GM19468 (cell line): ENCODE measurements around the gene PLA2G3.
"Not testable (repeated sequence)": the region's sequence is repeated elsewhere in the genome, so short reads cannot be mapped to it uniquely, and the experiment has no call there.

Source experiments
- ATAC-seq: cut with Tn5 transposase; IDR thresholded peaks from one replicate; pipeline ENCODE4 v1.9.1; 2021; ENCODE audit warnings: mild to moderate bottlenecking, moderate library complexity, moderate number of reproducible peaks; ENCODE audit not compliant: unreplicated experiment; ENCODE audit errors: extremely low read depth

Gene PLA2G3

DNA sequence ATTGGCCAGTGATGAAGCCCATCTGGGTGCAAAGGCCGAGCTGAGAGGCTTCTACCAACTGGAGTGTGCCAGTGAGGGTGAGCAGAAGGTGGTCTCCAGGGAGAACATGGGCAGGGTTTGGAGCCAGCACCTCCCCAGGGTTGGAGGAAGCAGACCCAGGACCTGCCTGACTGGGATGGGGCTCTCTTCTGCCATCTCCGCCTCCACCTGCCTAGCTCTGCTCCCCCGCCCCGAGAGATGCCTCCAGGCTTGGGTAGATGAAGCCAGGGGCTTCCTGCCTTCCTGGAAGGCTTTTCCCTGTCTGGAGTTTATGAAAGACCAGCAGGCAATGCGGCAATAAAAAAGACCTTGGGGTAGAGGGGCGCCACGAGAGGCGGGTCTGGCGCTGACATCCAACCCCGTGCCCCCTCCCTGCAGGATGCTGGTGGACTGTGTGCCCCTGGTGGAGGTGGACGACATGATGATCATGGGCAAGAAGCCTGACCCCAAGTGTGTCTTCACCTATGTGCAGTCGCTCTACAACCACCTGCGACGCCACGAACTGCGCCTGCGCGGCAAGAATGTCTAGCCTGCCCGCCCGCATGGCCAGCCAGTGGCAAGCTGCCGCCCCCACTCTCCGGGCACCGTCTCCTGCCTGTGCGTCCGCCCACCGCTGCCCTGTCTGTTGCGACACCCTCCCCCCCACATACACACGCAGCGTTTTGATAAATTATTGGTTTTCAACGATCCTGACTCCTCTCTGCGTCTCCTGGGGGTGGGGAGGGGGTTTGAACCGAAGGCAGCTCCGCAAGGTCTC lies 36.2 kb downstream of the PLA2G3 start:
- ATAC-seq: no peak

DNA sequence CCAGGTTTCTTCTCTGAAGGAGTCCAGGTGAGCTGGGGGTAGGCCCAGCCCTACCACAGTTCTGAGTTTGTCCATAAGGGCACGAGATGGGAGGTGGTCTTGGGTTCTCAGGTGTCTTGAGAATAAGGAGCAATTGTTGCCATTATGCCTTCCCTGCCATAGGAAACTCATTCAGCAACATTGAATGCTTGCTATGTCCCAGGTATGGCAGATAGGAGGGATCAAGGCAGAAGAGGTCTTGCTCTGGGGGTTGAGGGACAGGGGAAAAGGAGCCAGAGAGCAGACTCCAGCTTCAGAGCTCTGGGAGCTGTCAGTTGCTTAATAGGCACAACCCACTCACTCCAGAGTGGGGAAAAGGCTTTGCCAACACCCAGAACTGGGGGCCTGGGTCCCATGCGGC lies 37.2 kb downstream of the PLA2G3 start:
- ATAC-seq: no peak

DNA sequence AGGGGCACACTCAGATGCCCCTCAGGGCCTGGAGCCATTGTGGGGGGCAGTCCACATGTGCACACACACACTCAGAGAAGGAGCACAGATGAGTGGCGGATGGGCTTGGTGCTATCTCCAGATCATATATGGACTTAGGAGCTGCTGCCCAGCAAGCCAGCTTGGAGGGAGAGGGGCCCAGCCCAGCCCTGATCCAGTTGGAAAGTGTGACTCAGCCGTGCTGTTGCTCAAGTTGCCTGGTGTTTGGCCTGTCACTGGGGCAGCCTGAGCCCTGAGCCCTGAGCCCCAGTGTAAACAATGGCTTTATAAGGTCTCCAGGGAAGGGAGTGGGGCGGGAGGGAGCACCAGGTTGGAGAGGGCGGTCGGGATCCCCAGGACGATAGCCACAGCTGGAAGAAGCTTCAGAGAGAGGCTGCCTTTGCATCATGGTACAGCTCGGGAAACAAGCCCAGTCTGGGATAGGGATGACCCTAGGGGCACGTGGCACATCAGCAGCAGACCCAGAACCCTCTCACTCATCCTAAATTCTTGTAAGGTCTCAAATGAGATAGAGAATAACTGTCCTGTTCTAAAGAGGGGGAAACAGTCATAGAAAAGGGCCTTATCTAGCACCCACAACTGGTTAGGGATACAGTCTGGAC lies 37.7 kb downstream of the PLA2G3 start:
- ATAC-seq: no peak

DNA sequence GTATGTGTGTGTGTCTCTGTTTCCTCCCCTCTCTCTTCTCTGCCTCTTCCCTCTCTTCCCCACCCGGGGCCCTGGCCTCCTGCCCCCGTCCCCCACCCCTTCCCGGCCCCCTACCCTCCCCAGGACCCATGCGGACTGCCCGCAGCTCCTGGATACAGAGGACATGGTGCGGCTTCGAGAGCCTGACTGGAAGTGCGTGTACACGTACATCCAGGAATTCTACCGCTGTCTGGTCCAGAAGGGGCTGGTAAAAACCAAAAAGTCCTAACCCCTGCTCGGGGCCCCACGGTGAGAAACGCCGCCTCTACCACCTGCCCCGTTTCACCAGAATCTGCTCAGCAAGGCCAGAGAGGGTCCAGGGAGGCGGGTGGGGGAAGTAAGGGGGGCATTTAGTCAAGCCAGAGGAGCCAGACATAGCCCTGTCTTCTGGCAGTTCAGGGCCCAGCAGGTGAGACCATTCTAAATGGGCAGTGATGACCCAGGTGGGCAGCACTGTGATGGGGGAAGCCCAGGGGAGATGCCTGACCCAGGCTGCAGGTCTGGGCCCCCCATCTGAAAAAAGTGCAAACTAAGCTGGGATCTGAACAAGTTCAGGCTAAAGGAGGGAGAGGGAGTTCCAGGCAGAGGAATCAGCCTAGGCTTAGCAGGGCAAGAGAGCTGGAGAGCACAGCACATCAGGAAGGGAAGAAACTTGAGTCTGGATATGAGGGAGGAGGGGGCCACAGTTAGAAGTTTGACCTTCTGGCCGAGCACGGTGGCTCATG lies 39.4 kb downstream of the PLA2G3 start:
- ATAC-seq: no peak

DNA sequence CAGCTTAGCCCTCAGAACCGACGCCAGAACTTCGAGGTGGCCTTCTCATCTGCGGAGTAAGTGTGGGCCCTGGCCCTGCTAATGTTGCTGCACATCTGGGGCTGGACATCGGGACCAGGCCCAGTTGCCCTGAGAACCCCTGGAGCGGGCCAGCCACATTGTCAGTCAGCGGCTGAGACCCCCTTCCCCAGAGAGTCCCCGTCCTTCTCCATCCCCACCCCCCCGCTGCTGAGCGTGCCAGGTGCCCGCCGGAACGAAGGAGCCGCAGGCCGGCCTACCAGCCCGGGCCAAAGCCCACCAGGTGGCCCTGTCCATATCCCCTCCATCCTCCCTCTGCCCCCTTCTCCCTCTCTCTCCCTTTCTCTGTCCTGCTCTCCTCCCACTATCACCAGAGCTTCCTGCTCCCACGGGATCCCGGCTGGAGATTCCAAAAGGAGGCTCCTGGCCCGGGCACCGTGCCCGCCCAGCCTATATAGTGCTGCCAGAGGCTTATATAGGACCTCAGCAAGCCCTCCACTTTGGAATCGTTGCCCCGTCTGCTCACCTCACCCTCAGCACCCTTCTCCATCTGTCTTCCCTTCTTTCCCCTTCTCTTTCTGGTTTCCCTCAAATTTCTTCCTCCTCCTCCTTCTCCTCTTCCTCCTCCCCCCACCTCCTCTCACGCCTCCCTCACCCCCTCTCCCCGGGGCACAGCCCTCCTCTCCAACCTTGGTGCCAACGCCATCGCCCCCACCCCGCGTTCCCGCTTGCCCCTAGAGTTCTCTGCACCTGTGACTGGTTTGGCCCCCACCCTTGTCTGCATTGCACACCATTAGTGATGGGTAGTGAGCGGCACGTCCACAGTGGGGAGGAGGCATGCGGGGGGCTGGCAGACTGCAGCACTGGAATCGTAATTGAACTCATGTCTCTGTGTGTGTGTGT lies 40.2 kb downstream of the PLA2G3 start:
- ATAC-seq: no peak

DNA sequence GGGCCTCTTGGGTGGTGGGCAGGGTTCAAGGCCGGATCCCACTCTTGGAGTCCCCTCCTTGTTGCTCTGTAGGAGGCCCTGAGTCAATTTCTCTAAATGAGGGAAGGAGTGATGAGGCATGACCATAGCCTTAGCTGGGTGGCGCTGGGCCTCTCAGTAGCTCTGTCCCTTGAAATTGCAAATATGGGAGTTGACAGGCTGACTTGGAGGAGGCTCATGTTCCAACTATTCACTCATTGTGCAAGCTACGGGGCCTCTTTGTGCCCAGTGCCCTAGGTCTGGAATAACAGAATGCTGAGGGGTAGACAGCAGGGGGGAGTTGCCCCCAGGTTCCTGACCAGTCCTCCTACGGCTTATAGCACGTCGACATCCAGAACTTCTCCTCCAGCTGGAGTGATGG lies 40.9 kb downstream of the PLA2G3 start:
- ATAC-seq: no peak

DNA sequence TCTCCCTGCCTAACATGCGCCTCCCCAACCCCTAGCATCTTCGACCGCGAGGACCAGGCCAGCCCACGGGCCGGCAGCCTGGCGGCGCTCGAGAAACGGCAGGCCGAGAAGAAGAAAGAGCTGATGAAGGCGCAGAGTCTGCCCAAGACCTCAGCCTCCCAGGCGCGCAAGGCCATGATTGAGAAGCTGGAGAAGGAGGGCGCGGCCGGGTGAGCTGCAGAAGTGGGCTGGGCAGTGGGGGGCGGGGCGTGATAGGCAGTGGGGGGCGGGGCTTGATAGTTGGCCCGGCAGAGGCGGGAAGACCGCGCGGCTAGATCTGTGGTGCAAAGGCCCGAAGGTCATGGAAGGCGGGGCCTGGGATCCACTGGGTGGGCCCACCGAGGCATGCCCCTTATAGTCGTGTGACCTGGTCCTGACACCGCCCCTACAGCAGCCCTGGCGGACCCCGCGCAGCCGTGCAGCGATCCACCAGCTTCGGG lies 41.6 kb downstream of the PLA2G3 start:
- no peak for ATAC-seq

DNA sequence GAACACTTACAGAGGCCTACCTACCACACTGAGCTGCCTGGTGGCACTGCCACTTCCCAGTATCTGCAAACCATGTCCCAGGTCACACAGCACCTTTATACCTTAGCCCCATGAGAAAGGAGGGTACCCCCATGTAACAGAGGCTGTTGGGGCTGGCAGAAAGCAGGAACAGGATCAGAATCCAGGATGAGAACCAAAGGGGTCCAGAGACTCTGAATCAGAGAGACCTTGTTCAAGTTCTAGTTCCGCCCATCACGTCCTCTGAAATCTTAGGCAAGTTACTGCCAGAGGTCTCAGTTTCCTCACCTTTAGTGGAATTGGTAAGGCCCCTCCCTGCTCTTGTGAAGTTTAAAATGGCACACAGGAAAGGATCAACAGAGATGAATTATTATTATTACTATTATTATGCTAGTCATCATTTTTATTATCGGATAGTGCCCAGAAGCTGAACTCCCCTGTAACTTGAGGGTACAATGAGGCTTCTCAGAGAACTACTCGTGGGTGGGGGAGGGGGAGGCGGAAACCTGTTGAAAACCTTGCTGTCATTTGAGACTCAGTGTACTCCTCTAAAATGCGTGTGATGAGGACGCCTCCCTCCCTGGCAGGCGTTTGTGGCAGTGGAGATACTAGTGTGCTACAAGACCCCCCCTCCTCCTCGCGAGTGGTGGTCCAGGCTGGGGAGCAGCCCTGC lies 42.2 kb downstream of the PLA2G3 start:
- ATAC-seq: no peak

DNA sequence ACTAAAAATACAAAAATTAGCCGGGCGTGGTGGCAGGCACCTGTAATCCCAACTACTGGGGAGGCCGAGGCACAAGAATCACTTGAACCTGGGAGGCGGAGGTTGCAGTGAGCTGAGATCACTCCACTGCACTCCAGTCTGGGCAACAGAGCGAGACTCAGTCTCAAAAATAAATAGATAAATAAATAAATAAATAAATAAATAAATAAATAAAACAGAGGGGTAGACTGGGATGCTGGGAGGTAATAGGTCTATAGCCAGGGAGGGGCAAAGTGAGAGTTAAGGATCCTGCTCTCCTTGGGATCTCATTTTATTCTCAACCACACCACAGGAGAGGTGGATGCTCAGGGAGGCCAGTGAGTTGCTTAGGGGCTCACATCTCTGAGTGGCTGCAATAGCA lies 42.8 kb downstream of the PLA2G3 start:
- not testable (repeated sequence) for ATAC-seq

DNA sequence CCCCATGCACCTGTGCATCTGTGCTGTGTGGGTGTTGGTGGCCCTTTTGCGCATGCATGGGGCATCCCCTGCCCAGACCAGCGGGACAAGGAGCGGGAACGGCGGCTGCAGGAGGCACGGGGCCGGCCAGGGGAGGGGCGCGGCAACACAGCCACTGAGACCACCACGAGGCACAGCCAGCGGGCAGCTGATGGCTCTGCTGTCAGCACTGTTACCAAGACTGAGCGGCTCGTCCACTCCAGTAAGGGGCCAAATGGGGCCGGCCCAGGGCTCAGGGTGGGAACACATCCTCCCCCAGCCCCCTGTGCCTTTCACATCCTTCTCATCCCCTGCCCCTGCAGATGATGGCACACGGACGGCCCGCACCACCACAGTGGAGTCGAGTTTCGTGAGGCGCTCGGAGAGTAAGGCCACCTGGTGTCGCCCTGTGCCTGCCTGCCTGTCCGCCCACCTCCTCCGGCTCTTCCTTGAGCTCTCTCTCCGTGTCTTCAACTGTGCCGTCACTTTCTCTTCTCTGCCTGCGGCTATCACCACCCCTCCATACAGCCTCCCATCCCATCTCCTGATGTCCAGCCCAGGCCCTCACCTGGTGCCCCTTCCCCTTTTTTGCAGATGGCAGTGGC lies 43.5 kb downstream of the PLA2G3 start:
- ATAC-seq: no peak

DNA sequence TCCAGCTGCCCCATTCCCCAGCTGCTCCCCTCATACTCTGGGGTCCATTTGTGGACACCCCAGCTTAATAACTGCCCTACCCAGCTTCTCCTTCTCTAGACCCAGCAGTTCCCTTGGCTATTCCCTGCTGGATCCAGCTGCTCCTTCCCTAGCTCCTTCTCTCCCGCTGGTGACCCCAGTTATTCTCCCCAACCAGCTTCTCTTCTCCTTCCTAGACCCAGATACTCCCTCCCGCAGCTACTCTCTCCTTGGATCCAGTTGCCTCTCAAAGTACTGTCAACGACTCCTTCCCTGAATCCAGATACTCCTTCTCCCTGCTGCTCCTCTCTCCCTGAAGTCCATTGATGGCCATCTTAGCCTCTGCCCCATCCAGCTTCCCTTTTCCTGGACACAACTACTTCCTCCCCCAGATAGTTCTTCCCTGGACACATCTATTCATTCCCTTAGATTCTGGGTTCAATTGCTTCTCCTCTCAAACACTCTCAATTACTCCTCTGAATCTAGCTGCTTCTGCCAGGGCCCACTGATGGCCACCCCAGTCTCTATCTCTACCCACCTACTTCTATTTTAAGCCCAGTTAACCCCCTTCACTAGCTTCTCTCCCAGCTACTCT lies 44.6 kb downstream of the PLA2G3 start:
- no peak for ATAC-seq

DNA sequence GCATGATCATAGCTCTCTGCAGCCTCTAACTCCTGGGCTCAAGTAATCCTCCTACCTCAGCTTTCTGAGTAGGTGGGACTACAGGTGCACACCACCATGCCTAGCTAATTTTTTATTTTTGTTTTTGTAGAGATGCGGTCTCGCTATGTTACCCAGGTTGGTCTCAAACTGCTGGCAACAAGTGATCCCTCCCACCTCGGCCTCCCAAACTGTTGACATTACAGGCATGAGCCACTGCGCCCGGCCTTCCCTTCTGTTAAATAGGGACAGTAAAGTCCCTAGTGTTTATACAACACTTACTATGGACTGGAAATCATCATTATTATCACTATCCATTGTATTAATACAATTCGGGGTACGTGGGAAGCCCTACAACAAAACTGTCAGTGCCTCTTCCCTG lies 45.6 kb downstream of the PLA2G3 start:
- ATAC-seq: no peak

DNA sequence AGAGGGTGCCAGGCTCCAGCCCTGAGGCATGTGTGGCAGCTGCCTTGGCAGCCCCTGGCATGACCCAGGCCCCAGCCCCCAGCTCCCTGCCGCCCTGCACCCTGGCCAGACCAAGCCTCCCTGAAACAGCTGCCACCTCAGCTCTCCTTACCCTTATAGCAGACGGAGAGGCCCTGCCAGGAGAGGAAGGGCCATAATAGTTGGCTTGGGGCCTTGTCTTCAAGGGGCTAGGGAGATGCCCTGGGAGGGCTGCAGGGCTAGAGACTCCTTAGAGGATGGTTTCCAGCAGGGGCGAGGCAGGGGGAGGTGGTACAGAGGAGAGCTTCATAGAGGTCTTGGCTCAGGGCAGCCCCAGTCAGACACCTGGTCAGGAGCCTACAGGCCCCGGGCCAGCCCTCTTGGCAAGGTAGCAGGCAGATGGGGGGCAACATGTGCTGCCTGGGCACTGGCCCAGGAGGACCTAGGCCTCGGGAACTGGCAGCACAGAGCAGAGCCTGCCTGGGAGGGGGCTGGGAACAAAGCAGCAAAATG lies 46.2 kb downstream of the PLA2G3 start:
- no peak for ATAC-seq

DNA sequence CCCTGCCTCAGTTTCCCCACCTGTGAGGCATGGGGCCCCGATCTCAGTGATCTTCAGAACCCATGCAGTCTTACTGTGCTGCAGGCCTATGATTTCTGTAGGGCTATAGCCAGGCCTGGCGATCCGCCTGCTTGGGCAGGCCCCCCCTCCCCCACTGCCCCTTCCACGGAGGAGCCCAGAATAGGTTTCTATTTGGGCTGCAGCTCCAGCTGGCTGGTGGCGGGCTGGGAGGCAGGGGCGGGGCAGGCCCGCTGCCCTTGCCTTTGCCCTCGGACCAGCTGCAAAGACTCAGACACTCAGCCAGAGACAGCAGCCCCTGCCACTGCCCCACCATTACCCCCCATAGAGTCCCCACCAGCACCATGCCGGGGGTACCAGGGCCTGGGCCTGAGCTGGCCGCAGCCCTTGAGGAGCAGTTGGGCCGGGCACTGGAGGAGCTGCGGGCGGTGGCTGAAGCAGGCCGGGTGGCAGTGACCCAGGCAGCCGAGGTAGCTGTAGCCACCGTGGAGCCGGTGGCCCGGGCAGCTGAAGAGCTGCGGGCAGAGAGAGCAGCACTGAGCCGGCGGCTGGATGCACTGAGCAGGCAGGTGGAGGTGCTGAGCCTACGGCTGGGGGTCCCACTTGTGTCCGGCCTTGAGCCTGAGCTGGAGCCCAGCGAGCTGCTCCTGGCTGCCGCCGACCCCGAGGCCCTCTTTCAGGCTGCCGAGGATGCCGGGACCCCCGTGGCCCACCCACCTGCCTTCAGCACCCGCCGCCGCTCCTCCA lies 47.0 kb downstream of the PLA2G3 start:
- no peak for ATAC-seq

DNA sequence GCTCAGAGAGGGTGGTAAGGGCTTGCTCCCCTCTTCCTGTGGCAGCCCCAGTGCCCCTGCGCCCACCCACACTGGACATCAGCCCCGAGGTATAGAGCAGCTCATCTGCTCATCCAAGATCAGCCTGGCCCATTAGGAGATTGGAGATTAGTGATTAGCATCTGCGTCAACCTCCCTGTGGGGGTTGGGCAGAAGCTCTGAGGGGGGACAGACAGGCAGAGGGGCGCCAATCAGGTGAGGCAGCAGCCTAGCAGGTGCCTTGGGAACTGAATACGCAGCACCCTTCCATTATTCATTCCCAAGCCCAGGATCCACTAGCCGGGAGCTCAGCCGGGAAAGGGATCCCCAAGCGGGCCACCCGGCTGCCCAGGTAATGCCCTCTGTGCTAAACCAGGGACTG lies 48.1 kb downstream of the PLA2G3 start:
- ATAC-seq: no peak

DNA sequence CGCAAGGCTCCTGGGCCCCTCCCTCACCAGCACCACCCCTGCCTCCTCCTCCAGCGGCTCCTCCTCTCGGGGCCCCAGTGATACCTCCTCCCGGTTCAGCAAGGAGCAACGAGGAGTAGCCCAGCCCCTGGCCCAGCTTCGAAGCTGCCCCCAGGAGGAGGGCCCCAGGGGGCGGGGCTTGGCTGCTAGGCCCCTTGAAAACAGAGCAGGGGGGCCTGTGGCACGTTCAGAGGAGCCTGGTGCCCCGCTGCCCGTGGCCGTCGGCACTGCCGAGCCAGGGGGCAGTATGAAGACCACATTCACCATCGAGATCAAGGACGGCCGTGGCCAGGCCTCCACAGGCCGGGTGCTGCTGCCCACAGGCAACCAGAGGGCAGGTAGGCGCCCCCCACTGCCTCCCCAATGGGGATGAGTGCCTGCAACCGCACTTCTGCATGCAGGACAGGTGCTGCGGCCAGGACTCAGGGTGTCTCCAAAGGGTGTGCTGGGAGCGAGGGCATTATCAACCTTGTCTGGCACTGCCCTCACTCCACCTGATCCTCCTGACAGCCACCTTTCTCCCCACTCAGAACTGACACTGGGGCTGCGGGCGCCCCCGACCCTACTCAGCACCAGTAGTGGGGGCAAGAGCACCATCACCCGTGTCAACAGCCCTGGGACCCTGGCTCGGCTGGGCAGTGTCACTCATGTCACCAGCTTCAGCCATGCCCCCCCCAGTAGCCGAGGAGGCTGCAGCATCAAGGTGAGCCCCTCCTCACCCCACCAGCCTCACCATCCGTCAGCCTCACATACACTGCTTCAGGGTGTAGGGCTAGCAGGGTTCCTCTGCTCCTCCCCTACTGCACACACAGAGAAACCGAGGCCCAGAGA lies 49.0 kb downstream of the PLA2G3 start:
- ATAC-seq: no peak
